Body of pancreas (tissue), 4 donors: Measurements from ENCODE around the gene SNX25. TPM values are rescaled to one million over a fixed set of nuclear protein-coding genes. Genes with fewer than 3 reads are reported as not detected.

Experiments
- ATAC-seq: fragments of 150-250 bp; one replicate; pipeline ENCODE4 v1.9.1; 2016
- DNase-seq, 4 donors: peaks; one replicate each; pipeline ENCODE4 v3.0.0-alpha.2; 2019
- H3K27ac ChIP-seq, 4 donors: fragments of 200-600 bp; sonication (generic); 1 replicate in 3 of 4; 2 replicates in 1 of 4; pipeline versions ENCODE4 v1.5.1 to v1.6.1; 2016 to 2019; ENCODE audit warnings: mild to moderate bottlenecking in 1 of 4, mixed read lengths in 1 of 4, moderate library complexity in 1 of 4
- H3K27me3 ChIP-seq, 2 donors: fragments of 200-600 bp; sonication (generic); one replicate each; pipeline ENCODE4 v1.6.0; 2016; ENCODE audit warnings: mild to moderate bottlenecking in 1 of 2
- H3K36me3 ChIP-seq, 2 donors: fragments of 200-600 bp; sonication (generic); replicated peaks in 1 of 2; 2 replicates each; pipeline ENCODE4 v1.5.1; 2016; ENCODE audit warnings: low read depth in 2 of 2; ENCODE audit not compliant: insufficient read depth in 1 of 2
- H3K4me1 ChIP-seq: fragments of 200-600 bp; sonication (generic); one replicate; pipeline ENCODE4 v1.6.0; 2016
- H3K4me3 ChIP-seq, 2 donors: fragments of 200-600 bp; sonication (generic); 1 replicate in 1 of 2; 2 replicates in 1 of 2; pipeline ENCODE4 v1.5.1; 2016 to 2019
- H3K9me3 ChIP-seq, 3 donors: fragments of 200-600 bp; sonication (generic); 1 replicate in 2 of 3; 2 replicates in 1 of 3; pipeline ENCODE4 v1.5.1; 2016
- POLR2A ChIP-seq, 3 donors: fragments of 450-650 bp; IDR thresholded peaks; one replicate each; pipeline ENCODE4 v1.6.1; 2016; ENCODE audit warnings: antibody characterized with exemption in 3 of 3, mild to moderate bottlenecking in 2 of 3
- WGBS, 2 donors: methylation state at CpG; one replicate each; pipeline ENCODE4 v1.1.5; 2017; 5-methylcytosine and 5-hydroxymethylcytosine counted together
- intact Hi-C: fragments of 100-400 bp; cut with DNase I; formaldehyde crosslinking; loops from one replicate; pipeline ENCODE4 v1.15.1; 2023
- total RNA-seq, 2 donors: library from RNA; depleted of rRNA; stranded (reverse); fragments of >200 nt; gene quantifications; one replicate each; pipeline ENCODE4 v1.1.0, GENCODE V29; 2016
- TF ChIP-seq, protein P1 (sequence below), 7 experiments: fragments of 450-650 bp in 4 of 7; fragments of 200-600 bp in 3 of 7; sonication (generic) in 3 of 7; IDR thresholded peaks; one replicate each; pipeline ENCODE4 v1.5.1; 2016 to 2019; ENCODE audit warnings: antibody characterized with exemption in 7 of 7

The SNX25 gene
- total RNA-seq, 2 donors from 2014 or later = 16.6 to 25.7 TPM

DNA sequence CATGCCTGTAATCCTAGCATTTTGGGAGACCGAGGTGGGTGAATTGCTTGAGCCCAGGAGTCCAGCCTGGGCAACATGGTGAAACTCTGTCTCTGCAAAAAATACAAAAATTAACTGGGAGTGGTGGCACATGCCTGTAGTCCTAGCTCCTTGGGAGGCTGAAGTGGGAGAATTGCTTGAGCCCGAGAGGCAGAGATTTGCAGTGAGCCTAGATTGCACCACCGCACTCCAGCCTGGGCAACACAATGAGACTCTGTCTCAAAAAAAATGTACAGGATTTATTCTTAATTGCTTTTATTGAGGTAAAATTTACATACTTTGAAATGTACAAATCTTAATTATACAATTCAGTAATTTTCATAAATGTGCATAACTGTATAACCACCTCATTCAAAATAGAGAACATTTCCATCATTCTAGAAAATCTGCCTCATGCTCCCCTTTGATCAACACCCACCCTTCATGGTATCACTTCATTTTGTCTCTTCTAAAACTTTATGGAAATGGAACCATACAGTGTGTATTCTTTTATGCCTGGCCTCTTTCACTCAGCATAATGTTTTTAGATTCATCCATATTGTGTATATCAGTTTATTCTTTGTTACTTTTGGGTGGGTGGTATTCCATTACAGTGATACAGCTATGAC lies 39.1 kb downstream of the SNX25 start:
- Histone ChIP-seq H3K4me3 (no peak overlapping the region), H3K36me3 (no peaks in the 10 kb centered on the region), H3K4me1 (peaks cover 6% of the 10 kb centered on the region), H3K9me3 (no peaks in the 10 kb centered on the region), H3K27ac (no peak overlapping the region), H3K27me3 (no peaks in the 10 kb centered on the region)
- intact Hi-C loops = no loop called here
- 94 to 98% methylated on average over 3 of the region's 3 CpGs for WGBS, 2 donors
- DNase-seq (no peak), ATAC-seq (no peak)
- TF ChIP-seq, protein P1, sequence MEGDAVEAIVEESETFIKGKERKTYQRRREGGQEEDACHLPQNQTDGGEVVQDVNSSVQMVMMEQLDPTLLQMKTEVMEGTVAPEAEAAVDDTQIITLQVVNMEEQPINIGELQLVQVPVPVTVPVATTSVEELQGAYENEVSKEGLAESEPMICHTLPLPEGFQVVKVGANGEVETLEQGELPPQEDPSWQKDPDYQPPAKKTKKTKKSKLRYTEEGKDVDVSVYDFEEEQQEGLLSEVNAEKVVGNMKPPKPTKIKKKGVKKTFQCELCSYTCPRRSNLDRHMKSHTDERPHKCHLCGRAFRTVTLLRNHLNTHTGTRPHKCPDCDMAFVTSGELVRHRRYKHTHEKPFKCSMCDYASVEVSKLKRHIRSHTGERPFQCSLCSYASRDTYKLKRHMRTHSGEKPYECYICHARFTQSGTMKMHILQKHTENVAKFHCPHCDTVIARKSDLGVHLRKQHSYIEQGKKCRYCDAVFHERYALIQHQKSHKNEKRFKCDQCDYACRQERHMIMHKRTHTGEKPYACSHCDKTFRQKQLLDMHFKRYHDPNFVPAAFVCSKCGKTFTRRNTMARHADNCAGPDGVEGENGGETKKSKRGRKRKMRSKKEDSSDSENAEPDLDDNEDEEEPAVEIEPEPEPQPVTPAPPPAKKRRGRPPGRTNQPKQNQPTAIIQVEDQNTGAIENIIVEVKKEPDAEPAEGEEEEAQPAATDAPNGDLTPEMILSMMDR (IDR thresholded peaks at IDR 0.05) = no peak
- TF ChIP-seq POLR2A (IDR thresholded peaks at IDR 0.05) = no peak

DNA sequence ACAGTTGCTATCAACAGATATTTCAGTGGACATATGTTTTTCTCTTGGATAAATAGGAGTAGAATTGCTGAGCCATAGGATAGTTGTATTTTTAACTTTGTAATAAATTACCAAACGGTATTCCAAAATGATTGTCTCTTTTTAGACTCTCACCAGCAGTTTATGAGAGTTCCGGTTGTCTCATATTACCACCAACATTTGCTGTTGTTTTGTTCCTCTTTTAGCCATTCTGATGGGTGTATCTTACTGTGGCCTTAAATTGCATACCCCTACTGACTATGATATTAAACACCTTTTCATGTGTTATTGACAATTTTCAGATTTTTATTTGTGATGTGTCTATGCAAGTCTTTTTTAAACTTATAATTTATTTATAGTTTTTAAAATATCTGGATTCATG lies 39.7 kb downstream of the SNX25 start:
- DNase-seq (no peak), ATAC-seq (no peak)
- Histone ChIP-seq H3K27me3 (no peaks in the 10 kb centered on the region), H3K4me3 (no peak overlapping the region), H3K9me3 (no peaks in the 10 kb centered on the region), H3K4me1 (peaks cover 6% of the 10 kb centered on the region), H3K27ac (no peak overlapping the region), H3K36me3 (no peaks in the 10 kb centered on the region)
- WGBS, 2 donors = 92 to 93% methylated on average over 2 of the region's 2 CpGs
- intact Hi-C loops = no loop called here
- TF ChIP-seq, protein P1 (IDR thresholded peaks at IDR 0.05) = no peak
- TF ChIP-seq POLR2A (IDR thresholded peaks at IDR 0.05) = no peak

DNA sequence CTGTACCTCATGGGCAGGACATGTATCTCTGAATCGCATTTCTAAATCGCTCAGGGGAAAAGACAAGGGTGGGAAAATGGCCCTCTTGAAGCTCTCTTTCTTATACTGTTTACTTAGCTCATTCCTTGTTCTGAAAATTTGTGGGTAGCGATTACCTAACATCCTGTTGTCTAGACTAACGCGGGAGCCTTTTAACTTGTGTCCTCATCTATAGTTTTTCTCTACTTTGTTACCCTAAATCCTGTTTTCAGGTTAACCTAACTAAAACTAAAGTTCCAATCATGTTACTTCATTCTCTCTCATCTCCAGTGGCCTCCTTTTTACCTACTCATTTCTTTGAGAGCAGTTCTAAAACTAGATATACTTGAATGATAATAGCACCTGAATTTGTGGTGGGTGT lies 45.0 kb downstream of the SNX25 start:
- DNase-seq (no peak), ATAC-seq (no peak)
- Histone ChIP-seq H3K9me3 (no peaks in the 10 kb centered on the region), H3K36me3 (no peaks in the 10 kb centered on the region), H3K4me1 (no peaks in the 10 kb centered on the region), H3K27me3 (no peaks in the 10 kb centered on the region), H3K4me3 (no peak overlapping the region), H3K27ac (no peak overlapping the region)
- WGBS, 2 donors = 74 to 85% methylated on average over 5 of the region's 5 CpGs
- no peak for TF ChIP-seq POLR2A (IDR thresholded peaks at IDR 0.05)
- TF ChIP-seq, protein P1 (IDR thresholded peaks at IDR 0.05) = no peak
- intact Hi-C loops = no loop called here

DNA sequence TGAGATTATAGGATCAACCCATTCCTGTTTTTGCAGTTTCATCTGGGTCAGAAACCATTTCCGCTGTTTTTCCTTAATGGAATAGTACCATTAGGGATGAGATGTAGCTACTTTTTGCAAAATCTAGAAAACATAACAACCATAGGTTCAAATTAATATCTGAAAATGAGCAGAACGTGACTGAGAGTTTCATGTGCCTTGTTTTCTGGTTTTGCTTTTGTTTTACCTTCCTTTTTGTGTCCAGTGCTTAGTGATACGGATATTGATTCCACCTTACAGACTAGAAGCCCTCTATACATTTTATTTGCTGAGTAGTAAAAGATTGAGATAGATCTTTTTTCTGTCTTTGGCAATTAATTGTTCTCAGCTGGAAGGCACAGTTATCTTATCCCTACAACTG lies 46.5 kb downstream of the SNX25 start:
- Histone ChIP-seq H3K4me1 (no peaks in the 10 kb centered on the region), H3K36me3 (no peaks in the 10 kb centered on the region), H3K27ac (no peak overlapping the region), H3K27me3 (no peaks in the 10 kb centered on the region), H3K4me3 (no peak overlapping the region), H3K9me3 (no peaks in the 10 kb centered on the region)
- no peak for ATAC-seq
- DNase-seq = no peak
- WGBS, 2 donors = 50 to 98% methylated on average over 3 of the region's 3 CpGs
- intact Hi-C loops = no loop called here
- TF ChIP-seq, protein P1 (IDR thresholded peaks at IDR 0.05) = no peak
- TF ChIP-seq POLR2A (IDR thresholded peaks at IDR 0.05) = no peak

DNA sequence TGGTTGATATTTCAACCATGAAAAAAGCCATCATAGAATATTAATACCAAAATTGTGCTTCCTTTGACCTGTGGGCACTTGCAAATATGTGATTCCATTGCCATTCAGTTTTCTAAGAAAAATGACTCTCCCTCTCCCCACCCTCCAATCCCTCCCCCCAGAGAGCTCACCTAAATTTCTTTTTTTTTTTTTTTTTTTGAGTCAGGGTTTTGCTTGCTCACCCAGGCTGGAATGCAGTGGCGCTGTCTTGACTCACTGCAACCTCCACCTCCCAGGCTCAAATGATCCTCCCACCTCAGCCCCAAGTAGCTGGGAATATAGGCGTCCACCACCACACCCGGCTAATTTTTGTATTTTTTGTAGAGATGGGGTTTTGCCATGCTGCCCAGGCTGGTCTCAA lies 47.0 kb downstream of the SNX25 start:
- ATAC-seq (no peak), DNase-seq (no peak)
- no peak overlapping the region for H3K27ac ChIP-seq
- TF ChIP-seq POLR2A (IDR thresholded peaks at IDR 0.05) = no peak
- TF ChIP-seq, protein P1 (IDR thresholded peaks at IDR 0.05) = no peak
- no peaks in the 10 kb centered on the region for H3K4me1 ChIP-seq
- no peaks in the 10 kb centered on the region for H3K36me3 ChIP-seq
- 93 to 96% methylated on average over 3 of the region's 3 CpGs for WGBS, 2 donors
- no peak overlapping the region for H3K4me3 ChIP-seq
- H3K9me3 ChIP-seq = no peaks in the 10 kb centered on the region
- intact Hi-C loops = no loop called here
- H3K27me3 ChIP-seq = no peaks in the 10 kb centered on the region
